ENCODE data around the gene LSM2. TPM values are rescaled to one million over a fixed set of nuclear protein-coding genes. Genes with fewer than 3 reads are reported as not detected.

Gene LSM2
- total RNA-seq, 2 experiments from 2014 or later: 78.4 to 82.6 TPM

DNA sequence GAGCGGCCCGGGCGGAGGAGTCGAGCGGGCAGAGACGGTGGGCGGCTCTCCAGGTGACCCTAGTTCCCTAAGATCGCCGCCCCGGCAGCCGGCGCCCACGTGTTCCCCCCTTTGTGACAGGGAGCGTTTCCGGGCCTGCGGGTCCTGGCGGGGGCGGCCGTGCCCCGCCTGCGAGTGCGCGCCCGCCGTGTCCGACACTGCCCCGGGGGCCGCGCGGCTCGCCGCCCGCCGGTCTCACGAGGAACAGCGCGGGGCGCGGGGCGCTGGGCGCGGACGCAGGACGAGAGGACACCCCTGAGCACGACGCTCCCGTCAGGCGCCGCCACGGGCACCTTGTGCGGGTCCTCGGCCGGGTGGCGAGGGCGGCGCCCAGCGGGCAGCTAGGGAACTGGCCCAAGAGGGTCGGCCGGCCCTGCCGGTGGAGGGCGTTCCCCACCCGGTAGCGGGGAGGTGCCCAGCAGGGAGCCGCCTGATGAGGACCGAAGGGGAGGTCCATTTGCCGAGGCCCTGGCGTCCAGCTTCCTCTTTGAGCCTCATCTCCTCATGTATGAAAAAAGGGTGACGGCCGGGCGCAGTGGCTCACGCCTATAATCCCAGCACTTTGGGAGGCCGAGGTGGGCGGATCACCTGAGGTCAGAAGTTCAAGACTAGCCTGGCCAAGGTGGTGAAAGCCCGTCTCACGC is 11.0 kb downstream of the LSM2 start, which contains the start of gene VARS1:
Gene VARS1, minus strand, starts transcription at position 137 of the 683 bp plus-strand sequence. CDS start 535 bp downstream, outside the sequence.
- peaks cover 44% of the 10 kb centered on the region for H3K36me3 ChIP-seq (ENCODE audit: insufficient read depth, low read length)
- DNase-seq (ENCODE audit: low spot score): peak; percentile 92
- TF ChIP-seq EZH2phosphoT487 (IDR thresholded peaks at IDR 0.05; ENCODE audit: borderline replicate concordance, low read depth, low read length): no peak
- TF ChIP-seq, protein P1, sequence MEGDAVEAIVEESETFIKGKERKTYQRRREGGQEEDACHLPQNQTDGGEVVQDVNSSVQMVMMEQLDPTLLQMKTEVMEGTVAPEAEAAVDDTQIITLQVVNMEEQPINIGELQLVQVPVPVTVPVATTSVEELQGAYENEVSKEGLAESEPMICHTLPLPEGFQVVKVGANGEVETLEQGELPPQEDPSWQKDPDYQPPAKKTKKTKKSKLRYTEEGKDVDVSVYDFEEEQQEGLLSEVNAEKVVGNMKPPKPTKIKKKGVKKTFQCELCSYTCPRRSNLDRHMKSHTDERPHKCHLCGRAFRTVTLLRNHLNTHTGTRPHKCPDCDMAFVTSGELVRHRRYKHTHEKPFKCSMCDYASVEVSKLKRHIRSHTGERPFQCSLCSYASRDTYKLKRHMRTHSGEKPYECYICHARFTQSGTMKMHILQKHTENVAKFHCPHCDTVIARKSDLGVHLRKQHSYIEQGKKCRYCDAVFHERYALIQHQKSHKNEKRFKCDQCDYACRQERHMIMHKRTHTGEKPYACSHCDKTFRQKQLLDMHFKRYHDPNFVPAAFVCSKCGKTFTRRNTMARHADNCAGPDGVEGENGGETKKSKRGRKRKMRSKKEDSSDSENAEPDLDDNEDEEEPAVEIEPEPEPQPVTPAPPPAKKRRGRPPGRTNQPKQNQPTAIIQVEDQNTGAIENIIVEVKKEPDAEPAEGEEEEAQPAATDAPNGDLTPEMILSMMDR (conservative IDR thresholded peaks at IDR 0.05; ENCODE audit: low read length): peak; percentile 74
- ChIA-PET CTCF (ENCODE audit: unreplicated experiment) (interaction anchor here (0.9 to 1.2 kb wide), 2 partner anchors 11 to 56 kb away, joined by 3 read pairs; partner anchors contain the start of genes LSM2 and MSH5), POLR2A (interaction anchor here (0.5 to 1.0 kb wide), 4 partner anchors 9 to 32 kb away, joined by 3 read pairs; partner anchors contain the start of gene HSPA1B)
- no peaks in the 10 kb centered on the region for H3K9me2 ChIP-seq (ENCODE audit: insufficient read depth, low read length)
- H4K20me1 ChIP-seq (ENCODE audit: insufficient read depth, low read length): no peaks in the 10 kb centered on the region
- BruUV-seq (replicated peaks): no TSS peak
- peaks cover 28% of the 10 kb centered on the region for H3K79me2 ChIP-seq (ENCODE audit: insufficient read depth, low read depth, low read length)
- peak within 1 kb of the TSS; percentile 90 for H3K4me3 ChIP-seq (ENCODE audit: low read depth, low read length, poor library complexity, severe bottlenecking)
- peak within 1 kb of the TSS; percentile 90 for H3K4me2 ChIP-seq (ENCODE audit: low read length)
- H3K4me1 ChIP-seq (ENCODE audit: insufficient read depth, low read length, poor library complexity, severe bottlenecking): peaks cover 49% of the 10 kb centered on the region
- intact Hi-C loops (cut with micrococcal nuclease; ENCODE audit: unreplicated experiment): loop anchor here (1.0 to 10.0 kb wide), 5 partner anchors 31 to 251 kb away; partner anchors contain the start of genes ATP6V1G2, DDX39B, HSPA1B and NEU1
- H3K27ac ChIP-seq (ENCODE audit: low read depth, low read length, poor library complexity, severe bottlenecking): peak within 1 kb of the TSS; percentile 71
- peak within 1 kb of the TSS; percentile 50; the same call in 1 of the 2 replicates for H2AFZ ChIP-seq (ENCODE audit: low read length)
- no peaks in the 10 kb centered on the region for H3K9me3 ChIP-seq (ENCODE audit: low read length)

DNA sequence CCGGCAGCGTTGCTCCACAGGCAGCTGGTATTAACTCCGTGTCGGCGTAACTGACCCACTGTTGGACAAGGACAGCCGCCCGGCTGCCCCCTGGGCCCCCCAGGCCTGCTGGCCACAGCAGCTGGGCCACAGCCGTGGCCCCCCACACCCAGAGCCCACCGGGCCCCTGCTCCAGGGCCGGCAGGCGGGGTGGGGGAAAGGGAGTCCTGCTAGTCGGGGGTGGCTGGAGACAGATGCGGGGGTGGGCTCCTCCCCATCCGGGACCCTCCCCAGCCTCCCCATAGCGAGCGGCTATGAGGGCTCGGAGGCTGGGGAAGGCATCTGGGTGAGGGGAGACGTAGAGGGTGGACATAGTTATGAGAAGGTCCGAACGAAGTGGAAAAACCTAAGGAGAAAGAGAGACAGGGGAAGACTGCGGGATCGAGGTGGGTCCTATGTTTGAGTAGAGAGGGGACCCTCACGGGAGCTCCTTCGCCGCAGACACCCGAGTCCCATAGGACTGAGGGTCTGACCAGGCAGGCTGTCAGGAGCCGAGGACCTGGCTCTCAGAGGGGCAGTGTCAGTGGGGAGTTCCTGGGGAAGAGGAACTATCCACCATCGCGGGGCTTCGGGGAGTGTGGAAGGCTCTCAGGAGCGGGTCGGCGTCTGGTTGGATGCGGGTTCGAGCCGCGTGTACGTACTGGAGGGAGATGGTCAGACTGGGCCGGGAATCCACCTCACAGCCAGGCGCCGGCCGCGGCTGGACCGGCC is 11.7 kb downstream of the LSM2 start:
- peaks cover 51% of the 10 kb centered on the region for H3K36me3 ChIP-seq (ENCODE audit: insufficient read depth, low read length)
- H3K4me3 ChIP-seq (ENCODE audit: low read depth, low read length, poor library complexity, severe bottlenecking): peak overlapping the region; percentile 90
- no peaks in the 10 kb centered on the region for H4K20me1 ChIP-seq (ENCODE audit: insufficient read depth, low read length)
- H3K4me1 ChIP-seq (ENCODE audit: insufficient read depth, low read length, poor library complexity, severe bottlenecking): peaks cover 56% of the 10 kb centered on the region
- BruUV-seq (replicated peaks): TSS peak; percentile 72
- H2AFZ ChIP-seq (ENCODE audit: low read length): peak overlapping the region; percentile 20; the same call in 1 of the 2 replicates
- intact Hi-C loops (cut with micrococcal nuclease; ENCODE audit: unreplicated experiment): loop anchor here (1.0 to 10.0 kb wide), 3 partner anchors 68 to 250 kb away; partner anchors contain the start of genes ATP6V1G2, DDX39B, NEU1 and NFKBIL1
- POLR2A ChIA-PET: interaction anchor here (0.6 kb wide), 2 partner anchors 35 to 53 kb away, joined by 3 to 6 read pairs; no protein-coding TSS in a partner anchor
- H3K4me2 ChIP-seq (ENCODE audit: low read length): peak overlapping the region; percentile 90
- DNase-seq (ENCODE audit: low spot score): no peak
- no peak for TF ChIP-seq EZH2phosphoT487 (IDR thresholded peaks at IDR 0.05; ENCODE audit: borderline replicate concordance, low read depth, low read length)
- TF ChIP-seq, protein P1 (conservative IDR thresholded peaks at IDR 0.05; ENCODE audit: low read length): no peak
- no peaks in the 10 kb centered on the region for H3K9me3 ChIP-seq (ENCODE audit: low read length)
- H3K9me2 ChIP-seq (ENCODE audit: insufficient read depth, low read length): no peaks in the 10 kb centered on the region
- CTCF ChIA-PET (ENCODE audit: unreplicated experiment): no interaction called here
- peaks cover 32% of the 10 kb centered on the region for H3K79me2 ChIP-seq (ENCODE audit: insufficient read depth, low read depth, low read length)
- peak overlapping the region; percentile 47 for H3K27ac ChIP-seq (ENCODE audit: low read depth, low read length, poor library complexity, severe bottlenecking)
